ENCODE measurements around the gene PDHX.
A peak's percentile ranks its signal among the peaks of the same experiment; 100 is the strongest.

PDHX gene

GRCh38 chr11:35011944-35012343, 95.5 kb downstream of the PDHX start:
- DNase-seq (ENCODE audit: low read depth): no peak
- TF ChIP-seq CTCF (IDR thresholded peaks at IDR 0.05; ENCODE audit: control insufficient read depth, insufficient read depth, low read depth, low read length, missing control alignments): no peak
- H3K4me3 ChIP-seq (ENCODE audit: control insufficient read depth, low read depth, low read length): no peak overlapping the region

- H3K4me3 ChIP-seq (ENCODE audit: control insufficient read depth, low read depth, low read length): no peak overlapping the region
- no peak for TF ChIP-seq CTCF (IDR thresholded peaks at IDR 0.05; ENCODE audit: control insufficient read depth, insufficient read depth, low read depth, low read length, missing control alignments)
- DNase-seq (ENCODE audit: low read depth): no peak
Measured at GRCh38 chr11:35012467-35013191, 96.2 kb downstream of the PDHX start.

- no peak for TF ChIP-seq CTCF (IDR thresholded peaks at IDR 0.05; ENCODE audit: control insufficient read depth, insufficient read depth, low read depth, low read length, missing control alignments)
- DNase-seq (ENCODE audit: low read depth): no peak
- H3K4me3 ChIP-seq (ENCODE audit: control insufficient read depth, low read depth, low read length): no peak overlapping the region
Measured at GRCh38 chr11:35013514-35014233, 97.3 kb downstream of the PDHX start.

- no peak overlapping the region for H3K4me3 ChIP-seq (ENCODE audit: control insufficient read depth, low read depth, low read length)
- no peak for TF ChIP-seq CTCF (IDR thresholded peaks at IDR 0.05; ENCODE audit: control insufficient read depth, insufficient read depth, low read depth, low read length, missing control alignments)
Measured at GRCh38 chr11:35014346-35014745, 97.9 kb downstream of the PDHX start.

GRCh38 chr11:35015621-35016387, 99.4 kb downstream of the PDHX start:
- H3K4me3 ChIP-seq (ENCODE audit: control insufficient read depth, low read depth, low read length): no peak overlapping the region
- DNase-seq (ENCODE audit: low read depth): no peak
- no peak for TF ChIP-seq CTCF (IDR thresholded peaks at IDR 0.05; ENCODE audit: control insufficient read depth, insufficient read depth, low read depth, low read length, missing control alignments)

More at GRCh38 chr11:35014346-35014745, 97.9 kb downstream of the PDHX start:
- DNase-seq (ENCODE audit: low read depth): peak; percentile 67

GRCh38 chr11:35016916-35017315, 100.5 kb downstream of the PDHX start:
- DNase-seq (ENCODE audit: low read depth): no peak
- no peak overlapping the region for H3K4me3 ChIP-seq (ENCODE audit: control insufficient read depth, low read depth, low read length)
- TF ChIP-seq CTCF (IDR thresholded peaks at IDR 0.05; ENCODE audit: control insufficient read depth, insufficient read depth, low read depth, low read length, missing control alignments): no peak

Data from AG09309 (cell line).